NOMO-1 treated with dmso at 0.1 percent for 144 hours (cell line): Measurements from ENCODE around the gene HOXD8.

Experiments used
- DNase-seq: peaks from one replicate; lab custom pipeline; 2025; ENCODE audit not compliant: unreplicated experiment; lab: John Stamatoyannopoulos, UW

Gene HOXD8

GRCh38 chr2:176157499-176158185 lies 28.1 kb downstream of the HOXD8 start:
- DNase-seq = no peak

- DNase-seq = no peak
Observed at GRCh38 chr2:176158186-176158591, 28.7 kb downstream of the HOXD8 start.

- DNase-seq = no peak
Observed at GRCh38 chr2:176158855-176159662, 29.6 kb downstream of the HOXD8 start.

GRCh38 chr2:176159663-176160250 lies 30.3 kb downstream of the HOXD8 start:
- DNase-seq = no peak

- no peak for DNase-seq
Observed at GRCh38 chr2:176160251-176160985, 30.9 kb downstream of the HOXD8 start.

GRCh38 chr2:176160986-176161824 lies 31.7 kb downstream of the HOXD8 start:
- no peak for DNase-seq

- DNase-seq = no peak
Observed at GRCh38 chr2:176161825-176162626, 32.5 kb downstream of the HOXD8 start.

GRCh38 chr2:176162911-176163671 lies 33.6 kb downstream of the HOXD8 start:
- DNase-seq = no peak

- no peak for DNase-seq
Observed at GRCh38 chr2:176163672-176164056, 34.2 kb downstream of the HOXD8 start.

- DNase-seq = no peak
Observed at GRCh38 chr2:176164201-176164600, 34.7 kb downstream of the HOXD8 start.

- no peak for DNase-seq
Observed at GRCh38 chr2:176164611-176165369, 35.3 kb downstream of the HOXD8 start.

- DNase-seq = no peak
Observed at GRCh38 chr2:176165370-176166050, 36.0 kb downstream of the HOXD8 start.

- DNase-seq = no peak
Observed at GRCh38 chr2:176166272-176166671, 36.8 kb downstream of the HOXD8 start.

GRCh38 chr2:176167398-176167797 lies 37.9 kb downstream of the HOXD8 start:
- no peak for DNase-seq

- no peak for DNase-seq
Observed at GRCh38 chr2:176169181-176169580, 39.7 kb downstream of the HOXD8 start.

- no peak for DNase-seq
Observed at GRCh38 chr2:176169711-176170110, 40.2 kb downstream of the HOXD8 start.

- DNase-seq = no peak
Observed at GRCh38 chr2:176170602-176171305, 41.2 kb downstream of the HOXD8 start.
